GM21390 (cell line): Measurements from ENCODE around the gene ZNF189.
A peak's percentile ranks its signal among the peaks of the same experiment; 100 is the strongest.

Source experiments
- ATAC-seq: cut with Tn5 transposase; IDR thresholded peaks from one replicate; pipeline ENCODE4 v1.9.1; 2021; ENCODE audit not compliant: unreplicated experiment

ZNF189 gene

DNA sequence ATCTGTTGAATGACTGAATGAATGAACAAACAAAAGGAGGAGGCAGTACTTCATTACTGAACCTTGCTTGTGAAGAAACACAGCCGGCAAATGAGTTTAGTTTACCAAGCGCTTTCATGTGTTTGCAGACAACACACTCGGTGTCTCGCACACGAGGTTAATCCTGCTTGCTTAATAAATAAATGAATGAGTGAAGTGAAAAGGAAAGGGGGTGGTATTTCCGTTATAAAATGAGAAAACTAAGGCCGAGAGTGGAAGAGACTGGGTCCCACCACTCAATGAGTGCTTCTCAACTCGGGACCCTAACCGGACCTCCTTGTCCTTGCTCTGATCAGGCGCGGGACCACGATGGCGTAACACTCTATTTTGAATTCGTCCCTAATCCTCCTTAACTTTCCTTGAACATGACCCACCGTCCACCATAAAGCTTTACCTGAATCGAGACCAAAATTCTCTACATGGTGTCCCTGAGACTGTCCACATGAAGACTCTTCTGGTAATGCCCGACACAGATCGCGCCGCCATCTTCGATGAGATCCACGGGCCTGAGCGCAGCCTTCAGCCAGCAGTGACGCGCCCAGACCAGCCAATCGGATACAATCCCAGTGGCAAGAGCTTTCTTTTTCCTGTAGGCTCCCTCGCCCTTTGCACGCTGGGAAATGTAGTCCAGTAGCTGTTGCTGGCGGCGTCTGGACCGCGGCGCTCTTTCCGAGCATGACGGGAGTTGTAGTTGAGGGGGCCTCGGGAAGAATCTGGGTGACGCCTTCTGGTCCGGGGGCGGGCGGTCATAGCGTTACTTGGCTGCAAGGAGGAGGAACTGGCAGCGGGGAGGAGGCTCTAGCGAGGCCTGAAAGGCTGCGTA lies at the start of gene ZNF189, which contains the start of gene MRPL50:
TSS of gene ZNF189 (plus strand) at position 784 of the 862 bp plus-strand sequence. CDS start 306 bp downstream, outside the sequence.
TSS of gene MRPL50 (minus strand) at position 551 of the 862 bp plus-strand sequence. CDS start at position 525, 26 bp downstream.
- ATAC-seq, result peak; percentile 98

- ATAC-seq, result no peak
Measured at GRCh38 chr9:101350285-101350684, 48.4 kb upstream of the ZNF189 start.

GRCh38 chr9:101352892-101353463 lies 45.7 kb upstream of the ZNF189 start:
- ATAC-seq, result no peak

DNA sequence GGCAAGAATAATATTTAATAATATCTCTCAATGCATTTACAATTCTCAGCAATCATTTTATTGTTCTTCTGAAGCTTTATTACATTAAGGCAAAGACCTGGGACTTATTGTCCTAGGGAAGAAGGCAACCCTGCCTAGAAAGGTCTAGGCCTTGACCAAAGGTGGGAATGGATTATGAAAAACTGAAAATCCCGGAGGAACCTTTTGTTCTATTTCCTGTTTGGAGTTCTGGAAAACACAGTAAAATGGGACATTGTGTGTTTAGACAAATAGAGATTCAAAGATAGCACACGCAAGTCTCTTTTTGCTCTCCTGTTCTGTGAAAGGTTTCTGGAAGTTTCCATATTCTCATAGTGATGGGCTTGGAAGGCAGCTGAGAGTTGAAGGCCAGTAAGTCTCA lies 45.0 kb upstream of the ZNF189 start:
- no peak for ATAC-seq

DNA sequence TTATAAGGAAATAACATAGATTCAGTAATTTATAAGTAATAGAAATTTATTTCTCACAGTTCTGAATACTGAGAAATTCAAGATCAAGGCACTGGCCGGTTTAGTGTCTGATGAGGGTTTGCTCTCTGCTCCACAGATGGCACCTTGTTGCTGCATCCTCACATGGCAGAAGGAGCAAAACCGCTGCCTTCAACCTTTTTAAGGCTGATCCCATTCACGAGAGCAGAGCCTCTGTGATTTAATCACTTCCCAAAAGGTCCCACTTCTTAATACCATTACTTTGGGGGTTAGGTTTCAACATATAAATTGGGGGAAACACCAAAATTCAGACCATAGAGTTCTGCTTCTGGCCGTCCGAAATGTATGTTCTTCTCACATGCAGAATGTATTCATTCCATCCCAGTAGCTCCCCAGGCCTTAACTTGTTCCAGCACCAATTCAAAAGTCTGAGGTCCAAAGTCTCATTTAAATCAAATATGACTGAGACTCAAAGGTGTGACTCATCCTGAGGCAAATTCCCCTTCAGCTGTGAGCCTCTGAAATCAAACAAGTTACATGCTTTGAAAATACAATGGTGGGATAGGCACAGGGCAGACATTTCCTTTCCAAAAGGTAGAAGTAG lies 44.4 kb upstream of the ZNF189 start:
- ATAC-seq, result no peak

GRCh38 chr9:101354765-101355708 lies 43.6 kb upstream of the ZNF189 start:
- no peak for ATAC-seq

- ATAC-seq, result no peak
Measured at GRCh38 chr9:101356619-101357018, 42.0 kb upstream of the ZNF189 start.

- ATAC-seq, result no peak
Measured at GRCh38 chr9:101359679-101360078, 39.0 kb upstream of the ZNF189 start.

DNA sequence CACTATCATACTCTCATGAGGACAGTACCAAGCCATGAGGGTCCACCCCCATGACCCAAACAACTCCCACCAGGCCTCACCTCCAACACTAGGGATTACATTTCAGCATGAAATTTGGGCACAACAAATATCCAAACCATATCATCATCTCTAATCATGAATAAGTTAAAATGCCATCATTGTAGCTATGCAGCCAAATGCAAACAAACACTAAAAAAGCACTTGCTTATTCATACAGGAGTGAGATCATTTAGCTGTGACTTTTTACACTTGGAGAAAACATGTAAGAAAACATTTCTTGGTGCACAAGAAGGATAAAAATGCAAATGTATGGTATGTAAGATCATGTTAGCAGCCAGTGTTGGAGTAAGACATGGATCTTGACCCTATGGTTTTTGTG lies 38.0 kb upstream of the ZNF189 start:
- ATAC-seq, result no peak

DNA sequence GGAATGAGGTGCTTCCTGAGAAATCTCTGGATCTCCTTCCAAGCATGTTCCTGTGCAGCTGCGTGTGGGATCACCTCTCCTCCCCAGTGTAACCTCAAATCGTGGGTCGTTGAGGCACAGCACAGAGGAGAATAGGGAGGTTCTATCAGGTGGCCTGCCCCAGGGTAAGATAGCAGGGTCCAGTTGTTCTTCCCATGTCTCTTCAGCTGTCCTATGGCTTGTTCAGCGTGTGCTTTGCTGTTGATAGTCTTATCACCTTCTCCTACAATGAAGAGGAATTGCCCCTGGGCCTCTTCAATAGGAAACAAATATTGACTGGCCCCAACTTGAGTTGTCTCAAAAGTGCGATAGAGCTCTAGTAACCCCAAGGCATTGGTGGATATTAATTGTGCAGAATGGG lies 36.2 kb upstream of the ZNF189 start:
- ATAC-seq, result no peak

DNA sequence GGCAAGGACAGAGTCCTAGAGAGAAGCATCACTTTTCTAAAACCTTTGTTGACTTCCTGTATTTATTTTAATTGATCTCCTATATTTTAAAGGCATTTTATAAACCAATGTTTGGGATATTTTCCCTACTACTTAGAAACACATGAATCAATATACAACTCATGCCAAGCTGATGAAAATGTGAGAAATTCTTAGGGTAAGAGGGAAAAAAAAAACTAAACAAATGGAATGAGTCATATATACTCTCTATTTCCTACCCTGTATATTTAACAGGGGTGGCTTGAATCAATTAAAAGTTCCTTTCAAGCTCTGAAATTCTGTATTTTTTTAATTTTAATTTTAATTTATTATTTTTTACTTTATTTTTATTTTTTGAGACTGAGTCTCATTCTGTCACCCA lies 33.5 kb upstream of the ZNF189 start:
- ATAC-seq, result no peak

DNA sequence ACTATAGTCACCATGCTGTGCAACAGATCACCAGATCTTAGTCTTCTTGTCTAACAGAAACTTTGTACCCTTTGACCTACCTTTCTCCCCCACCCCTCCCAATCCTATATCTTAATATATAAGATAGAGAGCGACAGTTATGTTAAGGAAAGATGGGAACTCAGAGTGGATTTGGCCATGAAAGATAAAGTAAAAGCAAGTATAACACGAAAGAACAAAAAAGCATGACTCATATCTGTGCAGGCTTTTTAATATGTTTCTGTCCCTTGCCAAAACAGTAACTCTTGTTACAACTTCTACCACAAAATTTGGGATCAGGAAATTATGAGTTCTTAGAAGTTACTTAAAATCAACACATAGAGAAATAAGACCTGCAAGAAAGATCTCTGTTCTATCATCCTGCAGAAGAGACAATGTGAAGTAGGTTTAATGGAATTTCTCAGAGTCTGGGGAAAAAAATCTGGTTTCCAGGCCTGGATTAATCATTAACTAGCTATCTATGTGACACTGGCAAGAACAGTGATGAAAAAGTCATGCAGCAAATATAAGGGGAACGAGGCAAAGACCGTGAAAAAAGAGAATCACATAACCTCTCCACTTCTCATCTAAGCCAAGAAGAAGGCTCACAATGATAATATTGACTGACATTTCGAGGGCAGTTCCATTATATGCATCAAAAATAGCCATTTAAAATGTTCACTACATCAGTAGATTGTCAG lies 32.5 kb upstream of the ZNF189 start:
- no peak for ATAC-seq

- no peak for ATAC-seq
Measured at GRCh38 chr9:101367323-101367722, 31.3 kb upstream of the ZNF189 start.

DNA sequence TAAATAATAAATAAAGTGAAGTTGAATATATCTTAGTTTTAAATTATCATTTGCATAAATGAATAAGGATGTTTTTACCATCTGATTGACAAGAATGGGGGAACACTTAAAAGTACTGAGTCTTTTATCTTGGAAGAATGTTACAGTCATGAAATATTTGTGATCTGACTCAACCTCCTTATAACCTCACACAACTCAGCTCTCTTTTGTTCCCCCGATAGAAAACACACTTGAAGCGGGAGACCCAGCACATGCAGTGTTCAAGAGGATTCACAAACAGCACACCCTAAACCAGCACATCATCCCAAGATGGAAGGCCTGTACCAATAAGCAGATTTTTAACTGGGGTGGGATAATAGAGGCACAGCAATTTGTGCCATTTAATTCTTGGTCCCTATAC lies 29.4 kb upstream of the ZNF189 start:
- no peak for ATAC-seq

DNA sequence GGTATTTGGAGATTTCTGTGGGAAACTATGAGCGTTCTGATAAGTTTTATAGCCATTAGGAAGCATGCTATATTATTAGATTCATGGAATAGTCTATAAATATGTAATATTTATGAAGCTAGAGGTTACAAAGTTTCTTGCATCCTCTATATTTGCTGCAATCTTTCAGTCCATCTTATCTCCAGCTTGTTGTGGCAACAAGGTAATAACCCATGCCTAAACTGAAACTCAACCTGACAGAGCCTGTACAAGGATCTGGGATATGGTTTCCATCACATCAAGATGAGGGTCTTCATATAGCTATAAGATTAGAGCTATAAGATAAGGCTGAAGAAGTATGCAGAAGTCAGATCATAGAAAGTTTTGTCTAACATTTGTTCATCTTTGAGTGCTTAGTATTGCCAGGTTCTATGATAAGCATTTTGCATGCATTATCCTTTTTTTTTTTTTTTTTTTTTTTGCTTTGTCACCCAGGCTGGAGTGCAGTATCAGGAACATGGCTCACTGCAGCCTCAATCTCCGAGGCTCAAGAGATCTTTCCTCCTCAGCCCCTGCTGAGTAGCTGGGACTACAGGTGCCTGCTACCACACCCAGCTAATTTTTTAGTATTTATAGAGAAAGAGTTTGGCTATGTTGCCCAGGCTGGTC lies 28.6 kb upstream of the ZNF189 start:
- no peak for ATAC-seq

- no peak for ATAC-seq
Measured at GRCh38 chr9:101371813-101372212, 26.8 kb upstream of the ZNF189 start.

GRCh38 chr9:101372327-101373118 lies 26.1 kb upstream of the ZNF189 start:
- ATAC-seq, result no peak

DNA sequence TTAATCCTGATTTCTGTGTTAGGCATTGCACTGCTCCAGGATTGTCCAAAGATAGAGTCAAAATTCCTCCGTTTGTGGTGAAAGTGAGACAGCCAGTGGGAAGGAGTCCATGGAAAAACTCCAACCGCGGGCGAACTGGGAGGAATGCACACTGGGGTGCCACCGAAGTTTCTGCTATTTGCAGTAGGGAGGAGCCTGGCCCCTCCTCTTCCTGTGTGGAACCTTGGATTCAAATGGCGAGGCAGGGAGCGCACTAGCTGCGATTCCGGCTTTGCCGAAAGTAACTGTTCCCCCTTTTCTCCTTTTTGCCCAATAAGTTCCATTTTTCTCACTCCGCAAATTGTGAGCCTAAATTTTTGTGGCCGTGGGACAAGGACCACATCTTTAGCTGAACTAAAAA lies 23.1 kb upstream of the ZNF189 start:
- ATAC-seq, result no peak
